Measurements from ENCODE around the gene HOXC12.

DNA sequence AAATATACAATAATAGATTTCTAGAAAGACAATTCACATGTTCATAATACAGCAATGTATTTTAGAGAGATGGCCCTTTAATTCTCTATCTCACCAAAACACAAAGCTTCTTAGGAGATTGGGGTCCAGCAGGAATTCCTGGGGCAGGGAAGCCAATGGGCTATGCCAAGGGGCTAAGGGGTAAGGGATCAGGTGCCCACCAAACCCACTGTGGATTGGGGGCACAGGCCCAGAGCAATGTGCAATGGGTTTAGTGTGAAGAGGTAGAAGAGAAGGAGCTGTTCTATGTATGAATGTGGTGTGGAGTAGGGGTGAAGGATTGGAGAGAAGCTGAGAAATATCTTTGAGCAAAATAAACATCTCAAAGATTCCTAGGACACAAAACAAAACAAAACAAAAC lies 13.5 kb upstream of the HOXC12 start:
- TF ChIP-seq, protein P1, sequence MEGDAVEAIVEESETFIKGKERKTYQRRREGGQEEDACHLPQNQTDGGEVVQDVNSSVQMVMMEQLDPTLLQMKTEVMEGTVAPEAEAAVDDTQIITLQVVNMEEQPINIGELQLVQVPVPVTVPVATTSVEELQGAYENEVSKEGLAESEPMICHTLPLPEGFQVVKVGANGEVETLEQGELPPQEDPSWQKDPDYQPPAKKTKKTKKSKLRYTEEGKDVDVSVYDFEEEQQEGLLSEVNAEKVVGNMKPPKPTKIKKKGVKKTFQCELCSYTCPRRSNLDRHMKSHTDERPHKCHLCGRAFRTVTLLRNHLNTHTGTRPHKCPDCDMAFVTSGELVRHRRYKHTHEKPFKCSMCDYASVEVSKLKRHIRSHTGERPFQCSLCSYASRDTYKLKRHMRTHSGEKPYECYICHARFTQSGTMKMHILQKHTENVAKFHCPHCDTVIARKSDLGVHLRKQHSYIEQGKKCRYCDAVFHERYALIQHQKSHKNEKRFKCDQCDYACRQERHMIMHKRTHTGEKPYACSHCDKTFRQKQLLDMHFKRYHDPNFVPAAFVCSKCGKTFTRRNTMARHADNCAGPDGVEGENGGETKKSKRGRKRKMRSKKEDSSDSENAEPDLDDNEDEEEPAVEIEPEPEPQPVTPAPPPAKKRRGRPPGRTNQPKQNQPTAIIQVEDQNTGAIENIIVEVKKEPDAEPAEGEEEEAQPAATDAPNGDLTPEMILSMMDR (IDR thresholded peaks at IDR 0.05) = no peak
- TF ChIP-seq POLR2A (IDR thresholded peaks at IDR 0.05) = no peak
